HCEC 1CT (cell line): ENCODE results near the gene CRCP.
"Not testable (repeated sequence)": the region's sequence is repeated elsewhere in the genome, so short reads cannot be mapped to it uniquely, and the experiment has no call there.

ENCODE experiments used
- DNase-seq: peaks from one replicate; pipeline ENCODE4 v3.0.0-alpha.2; 2017

CRCP gene

DNA sequence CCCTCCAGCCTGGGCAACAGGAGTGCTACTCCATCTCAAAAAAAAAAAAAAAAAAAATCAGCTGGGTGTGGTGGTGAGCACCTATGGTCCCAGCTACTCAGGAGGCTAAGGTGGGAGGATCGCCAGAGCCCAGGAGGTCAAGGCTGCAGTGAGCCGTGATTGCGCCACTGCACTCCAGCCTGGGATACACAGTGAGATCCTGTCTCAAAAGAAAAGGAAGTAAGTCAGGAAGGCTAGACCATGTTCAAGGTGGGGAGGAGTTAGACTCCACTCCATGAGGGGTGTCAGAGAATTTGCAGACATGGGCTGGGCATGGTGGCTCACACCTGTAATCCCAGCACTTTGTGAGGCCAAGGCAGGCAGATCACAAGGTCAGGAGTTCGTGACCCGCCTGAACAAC lies 6.2 kb upstream of the CRCP start:
- DNase-seq: not testable (repeated sequence)

DNA sequence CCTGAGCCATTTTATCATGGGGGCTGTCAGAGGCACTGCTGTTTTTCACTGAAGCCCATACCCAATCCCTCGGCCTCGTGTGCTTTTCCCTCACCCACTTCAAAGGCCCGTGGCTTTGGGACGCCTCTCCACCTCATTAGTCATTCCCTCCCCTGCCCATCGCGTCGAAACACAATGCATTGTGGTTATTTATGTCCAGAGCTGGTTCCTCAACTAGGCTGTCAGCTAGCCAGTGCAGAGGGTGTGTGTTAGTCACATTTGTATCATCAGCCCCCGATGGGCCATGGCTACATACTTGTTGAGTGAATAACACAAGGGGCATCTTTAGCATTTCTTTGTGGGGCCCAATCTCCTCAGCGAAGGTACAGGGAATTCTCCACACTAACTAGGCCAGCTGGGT lies 3.8 kb upstream of the CRCP start:
- DNase-seq: peak; percentile 96

DNA sequence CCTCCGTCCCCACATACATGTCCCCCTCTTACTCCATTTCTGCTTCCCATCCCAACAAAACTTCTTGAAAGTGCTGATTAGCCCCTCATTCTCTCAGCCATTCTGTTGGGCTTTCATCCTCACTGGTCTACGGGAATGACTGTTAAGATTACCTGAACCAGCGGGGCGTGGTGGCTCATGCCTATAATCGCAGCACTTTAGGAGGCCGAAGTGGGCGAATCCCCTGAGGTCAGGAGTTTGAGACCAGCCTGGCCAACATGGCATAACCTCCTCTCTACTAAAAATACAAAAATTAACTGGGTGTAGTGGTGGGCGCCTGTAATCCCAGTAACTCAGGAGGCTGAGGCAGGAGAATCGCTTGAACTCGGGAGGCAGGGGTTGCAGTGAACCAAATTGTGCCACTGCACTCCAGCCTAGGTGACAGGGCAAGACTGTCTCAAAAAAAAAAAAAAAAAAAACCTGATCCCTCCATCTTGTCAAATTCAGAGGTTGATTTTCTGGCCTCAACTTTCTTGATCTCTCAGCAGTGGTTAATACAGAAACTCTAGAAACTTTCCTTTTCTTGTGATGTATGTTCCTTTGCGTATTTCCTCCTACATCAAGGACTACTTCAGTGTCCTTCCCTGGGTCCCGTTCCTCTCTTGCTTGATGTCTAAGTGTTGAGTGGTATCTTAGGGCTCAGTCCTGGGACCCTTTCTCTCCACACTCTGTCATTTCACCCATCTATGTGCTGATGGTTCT lies 2.2 kb downstream of the CRCP start:
- not testable (repeated sequence) for DNase-seq

DNA sequence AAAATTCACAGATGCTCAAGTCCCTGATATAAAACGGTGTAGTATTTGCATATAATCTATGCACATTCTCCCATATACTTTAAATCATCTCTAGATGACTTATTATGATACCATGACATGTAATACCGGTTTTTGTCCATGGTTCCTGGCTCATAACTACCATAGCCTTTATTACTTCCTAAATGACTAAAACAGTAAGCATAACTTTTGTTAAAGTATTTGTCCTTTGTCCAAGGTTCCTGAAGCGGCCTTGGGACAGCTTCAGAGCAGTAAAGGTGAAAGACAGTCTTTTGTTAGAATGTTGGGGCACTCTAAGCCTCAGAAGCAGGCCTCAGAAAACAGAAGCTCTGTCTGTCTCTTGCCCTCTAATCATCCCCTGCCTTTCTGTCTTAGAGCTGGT lies 4.0 kb downstream of the CRCP start:
- DNase-seq: no peak

DNA sequence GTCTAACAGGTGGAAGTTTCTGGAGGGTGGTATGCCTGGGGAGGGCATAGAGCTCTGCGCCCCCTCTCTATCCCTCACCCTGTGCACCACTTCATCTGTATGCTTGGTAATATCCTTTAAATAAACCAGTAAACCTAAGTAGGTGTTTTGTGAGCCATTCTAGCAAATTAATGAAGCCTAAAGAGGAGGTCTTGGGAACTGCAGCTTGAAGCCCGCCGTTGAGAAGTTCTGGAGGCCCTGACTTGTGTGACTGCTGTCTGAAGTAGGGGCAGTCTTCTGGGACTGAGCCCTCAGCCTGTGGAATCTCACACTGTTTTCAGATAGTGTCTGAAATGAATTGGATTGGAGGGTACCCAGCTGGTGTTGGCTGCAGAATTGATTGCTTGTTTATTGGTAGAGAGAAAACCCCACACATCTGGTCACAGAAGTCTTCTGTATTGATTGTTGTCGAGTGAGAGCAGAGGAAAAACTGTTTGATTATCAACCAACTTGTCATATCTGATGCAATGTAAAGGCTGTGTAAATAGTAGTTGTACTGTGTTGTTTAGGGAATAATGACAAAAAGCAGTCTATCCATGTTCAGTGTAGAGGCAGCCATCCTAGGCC lies 4.7 kb downstream of the CRCP start:
- no peak for DNase-seq

DNA sequence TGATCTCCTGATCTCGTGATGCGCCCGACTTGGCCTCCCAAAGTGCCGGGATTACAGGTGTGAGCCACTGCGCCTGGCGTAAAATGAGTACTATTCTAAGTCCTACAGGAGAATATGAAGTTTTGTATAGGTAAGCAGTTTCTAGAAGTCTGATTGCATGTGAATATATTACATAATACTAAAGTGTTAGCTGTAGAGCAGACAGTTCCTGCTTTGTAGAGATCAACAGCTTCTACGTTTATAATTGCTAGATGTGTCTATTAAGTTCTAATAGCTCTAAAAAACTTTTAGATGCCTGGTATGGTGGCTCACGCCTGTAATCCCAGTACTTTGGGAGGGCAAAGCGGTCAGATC lies 8.5 kb downstream of the CRCP start:
- DNase-seq: no peak

DNA sequence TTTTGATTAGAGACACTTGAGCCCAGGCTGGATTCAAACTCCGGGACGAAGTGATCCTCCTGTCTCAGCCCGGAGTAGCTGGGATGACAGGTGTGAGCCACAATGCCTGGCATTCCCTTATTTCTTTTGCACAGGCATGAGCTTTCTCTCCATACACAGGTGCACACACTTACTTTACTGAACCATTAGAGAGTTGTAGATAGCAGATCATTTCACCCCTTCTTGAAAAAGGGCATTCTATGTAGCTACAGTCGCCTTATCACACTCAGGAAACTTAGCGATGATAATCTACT lies 9.9 kb downstream of the CRCP start:
- not testable (repeated sequence) for DNase-seq

DNA sequence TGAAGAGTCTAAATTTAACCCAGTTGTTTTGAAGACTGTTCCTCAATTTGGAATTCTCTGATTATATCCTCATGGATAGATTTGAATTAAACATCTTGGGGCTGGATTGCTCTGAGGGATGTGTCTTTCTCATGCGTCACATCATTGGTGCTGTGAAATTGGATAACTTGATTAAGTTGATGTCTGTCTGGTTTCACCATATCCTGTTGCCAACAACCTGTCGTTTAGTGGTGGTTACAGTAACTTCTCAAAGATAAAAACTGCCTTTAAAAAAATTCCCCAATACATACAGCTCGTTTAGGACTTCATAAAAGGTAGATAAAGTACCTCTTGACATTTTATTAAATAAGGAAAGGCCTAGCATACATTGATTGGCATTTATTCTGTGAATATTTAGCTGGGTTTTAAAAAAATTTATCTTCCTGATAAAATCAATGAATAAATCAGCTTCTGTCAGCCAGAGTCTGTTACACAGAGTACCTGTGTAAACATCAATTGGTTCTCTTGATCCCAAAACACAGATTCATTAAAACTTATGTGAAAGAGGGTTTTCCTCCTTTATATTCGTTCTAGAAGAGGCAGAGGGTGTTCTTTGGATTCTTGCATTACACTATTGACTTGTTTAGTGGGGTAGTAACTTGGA lies 10.5 kb downstream of the CRCP start:
- DNase-seq: no peak

DNA sequence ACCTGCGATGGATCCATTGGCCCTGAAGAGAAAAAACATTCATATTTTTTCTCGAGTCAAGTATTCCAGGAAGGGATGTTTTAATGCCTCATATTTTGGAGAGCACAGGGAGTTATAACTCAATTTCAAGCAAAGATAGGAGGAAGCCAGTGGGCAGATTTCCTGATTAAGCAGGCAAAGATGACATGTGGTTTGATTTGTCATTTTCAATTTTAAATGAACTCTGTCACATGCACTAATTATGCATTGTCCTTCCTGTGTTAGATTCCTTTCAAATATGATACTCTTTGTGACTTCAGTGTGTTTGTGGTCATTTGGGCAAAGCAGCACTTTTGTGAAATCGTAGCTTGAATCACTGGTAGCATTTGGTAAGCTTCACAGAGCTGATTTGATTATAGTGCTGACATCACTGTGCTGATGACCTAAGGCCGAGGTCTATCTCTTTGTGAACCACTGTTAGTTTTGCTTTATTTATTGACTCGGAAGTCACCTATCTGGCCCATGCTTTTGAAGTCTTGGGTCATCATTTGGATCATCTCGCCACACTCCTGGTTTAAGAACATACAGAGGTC lies 11.2 kb downstream of the CRCP start:
- not testable (repeated sequence) for DNase-seq

DNA sequence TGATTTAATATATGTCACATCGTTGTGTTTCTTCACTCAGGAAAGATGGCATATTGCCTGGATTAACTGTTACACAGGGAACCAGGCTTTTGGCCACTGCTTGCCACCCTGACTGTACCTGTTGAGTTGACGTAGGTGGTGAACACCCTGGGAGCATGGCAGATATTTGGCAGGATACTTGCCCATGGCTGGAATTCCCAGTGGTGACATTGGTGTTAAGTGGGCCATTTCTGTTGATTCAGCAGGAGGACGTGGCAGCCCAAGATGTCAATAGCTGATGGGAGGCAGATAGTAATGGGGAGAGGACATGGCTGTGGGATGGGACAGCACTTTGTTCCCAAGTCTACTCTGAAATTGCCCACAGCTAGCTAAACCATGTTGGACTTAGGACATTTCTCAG lies 12.5 kb downstream of the CRCP start:
- not testable (repeated sequence) for DNase-seq

DNA sequence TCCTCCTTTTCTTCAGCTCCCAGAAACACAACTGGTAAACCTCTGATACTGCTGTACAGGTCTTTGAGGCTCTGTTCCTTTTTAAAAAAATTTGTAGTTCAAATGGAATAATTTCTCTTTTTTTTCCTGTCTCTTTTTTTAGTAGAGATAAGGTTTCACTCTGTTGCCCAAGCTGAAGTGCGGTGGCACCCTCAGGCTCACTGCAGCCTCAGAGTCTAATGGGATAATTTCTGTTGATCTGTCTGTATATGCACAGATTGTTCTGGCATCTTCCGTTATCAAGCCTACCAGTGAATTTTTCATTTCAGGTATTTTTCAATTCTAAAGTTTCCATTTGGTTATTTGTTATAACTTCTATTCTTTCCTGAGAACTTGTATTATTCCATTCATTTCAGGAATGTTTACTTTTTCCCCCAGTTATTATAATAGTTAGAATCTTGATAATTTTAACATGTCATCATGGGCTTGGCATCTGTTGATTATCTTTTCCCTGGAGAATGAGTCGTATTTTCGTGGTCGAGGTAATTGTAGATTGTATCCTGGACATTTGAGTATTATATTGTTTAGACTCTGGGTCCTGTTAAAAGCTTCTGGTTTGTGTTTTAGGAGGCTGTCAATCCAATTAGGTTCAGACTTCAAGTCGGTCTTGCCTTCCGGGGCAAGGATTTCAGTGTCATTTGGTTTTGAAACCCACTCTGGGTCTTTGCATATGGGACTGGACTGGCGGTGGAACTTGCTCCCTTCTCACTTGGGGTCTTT lies 24.5 kb downstream of the CRCP start:
- DNase-seq: no peak

DNA sequence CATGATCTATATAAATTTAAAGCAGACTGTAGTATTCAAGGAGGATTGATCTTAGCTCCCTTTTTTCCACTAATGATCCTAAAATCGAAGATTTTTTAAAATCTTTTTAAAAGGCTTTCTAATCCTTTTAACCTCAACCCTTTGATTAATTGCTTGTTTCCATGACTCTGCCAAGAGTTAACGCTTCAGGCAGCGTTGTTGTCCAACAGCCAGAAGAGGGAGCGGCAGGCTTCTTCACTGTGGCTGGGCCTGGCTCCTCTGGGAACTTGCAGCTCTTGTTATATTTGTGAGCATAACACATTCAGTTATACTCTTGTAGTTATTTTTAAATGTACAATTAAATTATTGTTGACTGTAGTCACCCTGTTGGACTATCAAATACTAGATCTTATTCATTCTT lies 26.3 kb downstream of the CRCP start:
- DNase-seq: peak; percentile 77

DNA sequence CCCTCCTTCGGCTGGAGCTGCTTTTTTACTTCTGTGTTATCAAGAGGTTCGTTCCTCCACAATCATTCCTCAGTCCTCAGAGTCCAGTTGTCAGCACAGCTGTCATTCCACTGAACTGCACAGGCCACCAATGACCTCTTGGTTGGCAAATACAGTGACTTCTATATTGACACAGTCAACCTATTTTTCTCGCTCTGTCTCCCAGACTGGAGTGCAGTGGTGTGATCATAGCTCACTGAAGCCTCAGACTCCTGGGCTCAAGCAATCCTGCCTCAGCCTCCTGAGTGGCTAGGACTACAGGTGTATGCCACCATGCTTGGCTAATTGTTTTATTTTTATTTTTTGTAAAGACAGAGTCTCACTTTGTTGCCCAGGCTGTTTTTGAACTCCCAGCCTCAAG lies 27.7 kb downstream of the CRCP start:
- DNase-seq: no peak

DNA sequence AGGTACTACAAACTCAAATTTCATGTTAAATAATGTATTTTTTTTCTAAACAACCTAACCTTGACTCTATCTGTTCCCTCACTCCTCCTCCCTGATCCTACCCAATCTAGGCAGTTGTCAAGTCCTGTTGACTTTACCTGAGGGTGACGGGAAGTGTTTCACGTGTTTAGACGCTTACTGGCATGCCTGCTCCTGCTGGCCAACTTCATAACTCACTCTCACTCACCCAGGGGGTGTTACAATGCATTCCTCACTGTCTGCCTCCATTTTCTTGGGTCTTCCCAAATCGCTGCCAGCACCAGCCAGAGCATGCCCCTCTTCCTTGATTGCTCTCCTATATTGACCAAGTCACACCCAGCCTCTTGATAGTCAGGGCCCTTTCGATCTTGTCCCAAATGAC lies 28.3 kb downstream of the CRCP start:
- no peak for DNase-seq

DNA sequence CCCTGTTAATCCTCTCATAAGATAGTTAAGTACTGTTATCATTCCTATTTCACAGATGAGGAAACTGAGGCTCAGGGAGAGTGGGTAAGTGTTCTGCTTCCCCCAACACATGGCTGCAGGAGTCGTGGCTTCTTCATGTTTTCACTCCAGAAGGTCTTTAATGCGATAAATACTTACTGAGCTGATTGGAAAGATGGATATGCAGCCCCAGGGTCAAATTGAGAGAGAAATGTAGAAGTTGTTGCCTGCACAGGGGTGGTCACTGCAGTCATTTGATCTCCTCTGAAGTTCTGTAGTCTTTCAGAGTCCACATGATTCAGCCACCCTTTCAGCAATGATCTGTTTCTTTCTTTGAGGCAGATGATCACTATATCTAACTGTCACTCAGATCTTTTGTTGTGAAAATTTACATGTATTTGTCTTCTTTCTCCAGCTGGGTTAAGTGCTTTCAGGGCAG lies 29.3 kb downstream of the CRCP start:
- DNase-seq: no peak

DNA sequence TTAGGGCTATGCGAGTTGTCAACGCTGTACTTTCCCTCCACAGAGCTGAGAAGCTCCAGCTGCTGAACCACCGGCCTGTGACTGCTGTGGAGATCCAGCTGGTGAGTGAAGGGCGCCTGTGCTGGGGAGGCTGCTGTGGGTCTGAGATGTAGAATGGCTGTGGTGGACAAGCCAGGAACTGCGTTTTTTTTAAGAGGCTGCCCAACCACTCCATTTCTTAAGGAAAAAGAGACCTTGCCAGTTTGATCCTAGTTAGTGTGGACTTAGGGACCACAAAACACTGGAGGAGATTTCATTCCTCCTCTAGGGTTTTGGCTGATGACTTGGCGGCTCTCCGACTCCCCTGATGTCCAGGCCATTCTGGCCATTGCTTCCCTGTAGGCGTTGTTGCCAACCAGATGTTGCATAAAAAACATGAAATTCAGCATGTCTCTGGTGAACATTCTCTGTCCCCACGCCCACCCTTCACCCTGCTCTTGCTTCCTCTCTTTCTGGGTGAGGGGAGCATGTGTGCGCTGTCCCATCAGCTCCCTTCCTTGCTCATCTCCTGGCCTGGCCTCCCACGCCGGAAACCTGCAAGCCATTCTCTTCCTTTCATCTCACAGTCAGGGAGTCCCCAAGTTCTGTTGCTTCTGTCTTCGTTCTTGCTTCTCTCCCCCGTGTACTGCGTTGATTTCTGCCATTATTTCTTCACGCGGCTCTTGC lies 30.9 kb downstream of the CRCP start:
- peak; percentile 69 for DNase-seq

DNA sequence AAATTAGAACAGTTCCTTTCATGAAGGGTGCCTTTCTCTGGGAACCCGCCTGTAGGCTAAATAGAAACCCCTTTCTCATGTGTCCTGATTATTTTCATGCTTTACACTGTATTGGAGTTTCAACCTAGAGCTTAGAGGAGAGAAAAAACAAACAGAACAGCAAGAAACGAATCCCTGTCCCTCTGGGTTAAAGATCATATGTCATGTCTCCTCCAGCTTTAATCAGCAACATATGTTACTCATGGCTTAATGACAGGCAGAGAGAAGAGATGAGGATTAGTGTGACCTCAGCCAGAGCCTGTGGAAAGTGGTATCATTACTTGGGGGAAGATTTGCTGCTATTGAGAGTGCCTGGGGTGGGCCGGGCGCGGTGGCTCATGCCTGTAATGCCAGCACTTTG lies 32.1 kb downstream of the CRCP start:
- DNase-seq: peak; percentile 74

DNA sequence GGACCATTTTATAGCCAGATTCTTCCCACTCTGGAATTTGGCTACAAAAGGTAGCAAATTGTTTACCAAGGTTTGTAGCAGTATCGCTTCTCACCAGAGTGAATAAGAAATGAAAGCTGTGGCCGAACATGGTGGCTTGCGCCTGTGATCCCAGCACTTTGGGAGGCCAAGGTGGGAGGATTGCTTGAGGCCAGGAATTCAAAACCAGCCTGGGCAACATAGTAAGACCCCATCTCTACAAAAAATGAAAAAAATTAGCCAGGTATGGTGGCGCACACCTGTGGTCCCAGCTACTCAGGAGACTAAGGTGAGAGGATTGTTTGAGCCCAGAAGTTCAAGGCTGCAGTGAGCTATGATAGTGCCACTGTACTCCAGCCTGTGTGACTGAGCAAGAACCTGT lies 33.0 kb downstream of the CRCP start:
- DNase-seq: not testable (repeated sequence)

DNA sequence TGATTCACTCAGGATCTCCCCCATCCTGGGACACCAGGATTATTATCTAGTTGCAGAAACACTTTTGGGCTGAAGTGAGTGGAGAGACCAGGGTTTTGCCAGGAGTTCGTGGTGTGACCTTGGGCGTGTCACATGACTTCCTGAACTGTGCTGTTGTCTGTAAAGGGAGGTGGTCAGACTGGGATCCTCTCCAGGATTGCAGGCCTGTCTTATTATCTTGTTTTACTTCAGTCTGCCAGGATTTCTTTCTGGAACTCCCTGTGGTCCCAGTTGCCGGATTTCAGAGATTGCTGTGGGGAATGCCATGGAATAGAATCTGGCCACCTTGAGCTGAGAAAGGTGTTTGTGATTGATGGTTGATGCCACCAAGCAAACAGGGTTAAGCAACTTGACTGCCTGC lies 35.8 kb downstream of the CRCP start:
- peak; percentile 67 for DNase-seq

DNA sequence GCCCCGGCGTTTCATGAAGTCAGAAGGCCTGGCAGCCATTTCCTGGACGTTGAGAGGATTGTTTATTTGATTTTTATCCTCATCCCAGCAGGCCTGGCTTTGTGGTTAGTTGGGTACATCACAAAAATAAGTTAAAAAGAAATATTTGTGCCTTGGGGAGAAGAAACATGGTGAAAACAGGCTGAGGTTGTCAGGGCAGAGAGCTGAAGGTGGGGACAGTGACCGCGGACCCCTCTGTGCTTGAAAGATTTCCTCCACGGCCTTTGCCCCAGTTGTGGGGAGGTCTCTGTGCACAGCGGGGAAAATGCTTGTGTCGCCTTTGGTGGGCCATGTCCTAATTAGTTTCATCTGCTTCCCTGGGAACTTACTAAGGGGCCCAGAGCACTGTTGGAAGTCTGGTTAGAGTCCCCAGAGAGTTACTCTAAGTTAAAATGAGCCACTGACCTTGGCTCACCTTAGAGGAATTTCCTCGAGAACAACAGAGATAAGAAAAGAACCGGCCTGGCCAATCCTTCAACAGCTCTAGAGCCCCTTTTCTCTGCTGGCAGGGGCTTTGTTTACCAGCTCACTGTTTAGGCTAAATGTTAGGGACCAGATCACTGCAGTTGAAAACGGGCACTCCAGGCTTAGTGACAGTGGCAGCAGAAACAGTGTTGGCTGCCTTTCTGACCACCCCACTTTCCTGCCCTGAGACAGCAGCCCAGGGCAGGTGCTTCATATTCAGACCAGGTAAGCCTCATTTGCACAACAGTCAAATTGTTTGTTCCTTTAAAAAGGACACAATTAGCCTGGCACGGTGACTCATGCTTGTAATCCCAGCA lies 37.9 kb downstream of the CRCP start:
- peak; percentile 60 for DNase-seq

DNA sequence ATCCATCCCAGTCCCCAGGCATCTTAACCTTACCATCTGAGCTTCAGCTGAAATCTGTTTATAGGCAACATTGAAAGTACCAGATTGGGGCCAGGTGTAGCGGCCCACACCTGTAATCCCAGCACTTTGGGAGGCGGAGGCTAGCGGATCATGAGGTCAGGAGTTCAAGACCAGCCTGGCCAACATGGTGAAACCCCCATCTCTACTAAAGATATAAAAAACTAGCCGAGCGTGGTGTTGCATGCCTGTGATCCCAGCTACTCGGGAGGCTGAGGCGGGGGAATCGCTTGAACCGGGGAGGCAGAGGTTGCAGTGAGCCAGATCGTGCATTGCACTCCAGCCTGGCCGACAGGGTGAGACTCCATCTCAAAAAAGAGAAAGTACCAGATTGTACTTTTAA lies 39.0 kb downstream of the CRCP start:
- DNase-seq: no peak

DNA sequence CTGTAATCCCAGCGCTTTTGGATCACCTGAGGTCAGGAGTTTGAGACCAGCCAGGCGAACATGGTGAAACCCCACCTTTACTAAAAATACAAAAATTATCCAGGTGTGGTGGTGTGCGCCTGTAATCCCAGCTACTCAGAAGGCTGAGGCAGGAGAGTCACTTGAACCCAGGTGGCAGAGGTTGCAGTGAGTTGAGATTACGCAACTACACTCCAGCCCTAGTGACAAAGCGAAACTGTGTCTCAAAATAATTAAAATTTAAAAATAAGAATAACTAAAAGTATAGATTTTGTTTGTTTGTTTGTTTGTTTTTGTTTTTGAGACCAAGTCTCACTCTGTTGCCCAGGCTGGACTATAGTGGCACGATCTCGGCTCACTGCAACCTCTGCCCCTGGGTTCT lies 41.4 kb downstream of the CRCP start:
- not testable (repeated sequence) for DNase-seq
